K562 (cell line): ENCODE measurements around the gene MRPL4. TPM values are rescaled to one million over a fixed set of nuclear protein-coding genes. Genes with fewer than 3 reads are reported as not detected.
A peak's percentile ranks its signal among the peaks of the same experiment; 100 is the strongest.

ENCODE experiments used
- C11orf30 ChIP-seq: fragments of 450-650 bp; IDR thresholded peaks from 2 replicates; pipeline ENCODE4 v1.6.1; 2016; ENCODE audit warnings: low read depth, mild to moderate bottlenecking
- CBFA2T3 ChIP-seq: fragments of 450-650 bp; IDR thresholded peaks from 2 replicates; pipeline ENCODE4 v1.6.1; 2017
- CBX5 ChIP-seq: IDR thresholded peaks from 2 replicates; pipeline ENCODE4 v1.6.1; 2014; ENCODE audit warnings: low read depth, borderline replicate concordance
- CHD4 ChIP-seq: fragments of 200-600 bp; sonication (generic); IDR thresholded peaks from 3 replicates; pipeline ENCODE4 v1.6.1; 2012; ENCODE audit warnings: low read depth, mild to moderate bottlenecking, mixed read lengths, low read length, inconsistent platforms; ENCODE audit not compliant: insufficient read depth, insufficient replicate concordance, poor library complexity, severe bottlenecking
- FOXJ3 ChIP-seq: sonication (generic); formaldehyde crosslinking; IDR thresholded peaks from 2 replicates; pipeline ENCODE4 v1.4.0; 2020; ENCODE audit warnings: mild to moderate bottlenecking, missing genetic modification reagents
- HINFP ChIP-seq: fragments of 450-650 bp; conservative IDR thresholded peaks from 2 replicates; pipeline ENCODE4 v1.6.1; 2016; ENCODE audit warnings: missing genetic modification characterization, low read depth, mild to moderate bottlenecking, control low read depth, missing compliant biosample characterization
- HMBOX1 ChIP-seq: sonication (generic); IDR thresholded peaks from 2 replicates; pipeline ENCODE4 v1.6.1; 2016
- MLX ChIP-seq, 2 experiments: fragments of 450-650 bp in 1 of 2; sonication (generic) in 1 of 2; formaldehyde crosslinking; conservative IDR thresholded peaks; 2 replicates each; pipeline versions ENCODE4 v1.4.0 to v1.8.1; 2020 to 2022; ENCODE audit warnings: mild to moderate bottlenecking in 1 of 2, missing genetic modification reagents in 1 of 2
- MTA2 ChIP-seq: fragments of 450-650 bp; IDR thresholded peaks from 2 replicates; pipeline ENCODE4 v1.6.1; 2016; ENCODE audit warnings: low read depth
- MTF1 ChIP-seq: fragments of 250-450 bp; sonication (Bioruptor Pico); IDR thresholded peaks from 2 replicates; pipeline ENCODE4 v1.9.0; 2021; ENCODE audit warnings: moderate library complexity, mild to moderate bottlenecking, inconsistent platforms, borderline replicate concordance
- NEUROD1 ChIP-seq: fragments of 150-350 bp; IDR thresholded peaks from 2 replicates; pipeline ENCODE4 v1.6.1; 2014; ENCODE audit warnings: borderline replicate concordance, low read length, low read depth; ENCODE audit not compliant: partially characterized antibody
- NFIC ChIP-seq: fragments of 450-650 bp; IDR thresholded peaks from 2 replicates; pipeline ENCODE4 v1.6.1; 2017; ENCODE audit warnings: mild to moderate bottlenecking, inconsistent platforms
- PHTF2 ChIP-seq: fragments of 250-450 bp; sonication (Bioruptor Pico); IDR thresholded peaks from 2 replicates; pipeline ENCODE4 v1.5.0; 2021; ENCODE audit warnings: mild to moderate bottlenecking
- POLR3A ChIP-seq: IDR thresholded peaks from 2 replicates; pipeline ENCODE4 v1.6.1; 2011; ENCODE audit warnings: borderline replicate concordance, mild to moderate bottlenecking, moderate library complexity; ENCODE audit not compliant: insufficient read length, insufficient read depth; ENCODE audit errors: extremely low read depth
- PTRF ChIP-seq: fragments of 450-650 bp; IDR thresholded peaks from 2 replicates; pipeline ENCODE4 v1.6.1; 2016; ENCODE audit warnings: mild to moderate bottlenecking, missing genetic modification characterization, missing compliant biosample characterization
- RBM22 ChIP-seq: fragments of 200-400 bp; formaldehyde crosslinking; IDR thresholded peaks from 2 replicates; pipeline ENCODE4 v1.6.1; 2018; ENCODE audit warnings: low read length, low read depth; ENCODE audit not compliant: poor library complexity, severe bottlenecking
- SNIP1 ChIP-seq: fragments of 450-650 bp; IDR thresholded peaks from 2 replicates; pipeline ENCODE4 v1.7.1; 2017; ENCODE audit warnings: low read depth, mild to moderate bottlenecking
- U2AF1 ChIP-seq: fragments of 200-400 bp; formaldehyde crosslinking; optimal IDR thresholded peaks from 2 replicates; pipeline ENCODE3; 2017; ENCODE audit warnings: mild to moderate bottlenecking, low read depth, low read length, moderate library complexity
- U2AF2 ChIP-seq: fragments of 200-400 bp; formaldehyde crosslinking; optimal IDR thresholded peaks from 2 replicates; pipeline ENCODE3; 2017; ENCODE audit warnings: low read depth, mild to moderate bottlenecking, low read length
- WHSC1 ChIP-seq: IDR thresholded peaks from one replicate; pipeline ENCODE4 v1.6.1; 2012; ENCODE audit warnings: low read length, control low read depth, inconsistent platforms
- ZBTB34 ChIP-seq: fragments of 250-450 bp; sonication (Bioruptor Pico); IDR thresholded peaks from 2 replicates; pipeline ENCODE4 v1.8.0; 2021; ENCODE audit warnings: mild to moderate bottlenecking, moderate library complexity
- ZC3H4 ChIP-seq: sonication (generic); formaldehyde crosslinking; IDR thresholded peaks from 2 replicates; pipeline ENCODE4 v1.9.0; 2021; ENCODE audit warnings: missing genetic modification reagents, borderline replicate concordance
- ZKSCAN8 ChIP-seq: fragments of 200-800 bp; sonication (Bioruptor generic); IDR thresholded peaks from 2 replicates; pipeline ENCODE4 v1.6.1; 2016; ENCODE audit warnings: missing genetic modification characterization, missing compliant biosample characterization
- ZNF696 ChIP-seq: fragments of 250-450 bp; sonication (Bioruptor Pico); conservative IDR thresholded peaks from 2 replicates; pipeline ENCODE4 v1.4.0; 2020; ENCODE audit warnings: mild to moderate bottlenecking, moderate library complexity
- polyA plus RNA-seq, 8 experiments: library from polyadenylated mRNA; depleted of rRNA in 4 of 8; stranded (reverse) in 5 of 8; unstranded in 3 of 8; fragments of >200 nt; fragmentation: Nextera tagmentation in 2 of 8; fragmentation: Illumina TruSeq in 1 of 8; extraction: Ambion mirVana in 2 of 8; extraction: Trizol in 1 of 8; gene quantifications; 2 replicates each; pipeline versions ENCODE4 v1.2.1 to v1.2.3, GENCODE V29; 2011 to 2014; ENCODE audit warnings: inconsistent platforms in 1 of 8, missing spikeins in 1 of 8
- total RNA-seq, 7 experiments: library from RNA; depleted of rRNA in 6 of 7; stranded (reverse); fragments of >200 nt in 6 of 7; fragmentation: Illumina TruSeq in 2 of 7; extraction: Trizol in 2 of 7; gene quantifications; 2 replicates each; pipeline versions ENCODE4 v1.2.1 to v1.2.3, GENCODE V29; 2011 to 2021; ENCODE audit warnings: low replicate concordance in 1 of 7

MRPL4 gene
- total and polyA plus RNA-seq, 9 of the 15 experiments (the other 6 are each of a cell fraction or from before 2014, with no cell fraction given) = 1.4 to 239 (median 64.9) TPM

GRCh38 chr19:10286803-10287737 is 35.1 kb downstream of the MRPL4 start, which contains the start of gene ICAM4 (continued):
- TF ChIP-seq HINFP (no peak), POLR3A (no peak), ZC3H4 (CRISPR knock-in tag) (no peak), ZBTB34 (CRISPR knock-in tag) (no peak), PTRF (tag) (no peak), FOXJ3 (CRISPR knock-in tag) (no peak), CBX5 (no peak), WHSC1 (no peak), ZKSCAN8 (CRISPR knock-in tag) (no peak), SNIP1 (no peak), HMBOX1 (no peak), PHTF2 (CRISPR knock-in tag) (peak; percentile 21; the same call in 1 of the 2 replicates), CBFA2T3 (peak; percentile 67), NEUROD1 (no peak), U2AF2 (no peak), C11orf30 (no peak), RBM22 (no peak), CHD4 (no peak), NFIC (peak; percentile 90), MLX (CRISPR knock-in tag; conservative IDR thresholded peaks at IDR 0.05) (no peak; a peak in 1 of 4 replicates), MTF1 (no peak), MTA2 (no peak), U2AF1 (no peak), ZNF696 (CRISPR knock-in tag) (no peak)
